GM23338 (cell line): ENCODE measurements around the gene NLGN1. TPM values are rescaled to one million over a fixed set of nuclear protein-coding genes. Genes with fewer than 3 reads are reported as not detected.

ENCODE experiments used
- ATAC-seq: fragments of 200-7000 bp; cut with Tn5 transposase; 3 replicates; pipeline ENCODE4 v1.9.1; 2020
- DNase-seq: peaks from one replicate; pipeline ENCODE4 v3.0.0-alpha.2; 2015; ENCODE audit warnings: low spot score
- H2AFZ ChIP-seq: fragments of 200-600 bp; sonication (generic); 2 replicates; pipeline ENCODE4 v1.8.0; 2016; ENCODE audit warnings: antibody characterized with exemption, mild to moderate bottlenecking, moderate library complexity
- H3F3A ChIP-seq: fragments of 200-600 bp; sonication (generic); replicated peaks from 2 replicates; pipeline ENCODE4 v1.8.0; 2017; ENCODE audit warnings: antibody characterized with exemption, mixed run types, low read depth
- H3K27ac ChIP-seq: fragments of 200-600 bp; sonication (generic); 2 replicates; pipeline ENCODE4 v1.6.1; 2016; ENCODE audit warnings: low read depth
- H3K27me3 ChIP-seq: fragments of 200-600 bp; sonication (generic); 2 replicates; pipeline ENCODE4 v1.8.0; 2016; ENCODE audit warnings: mild to moderate bottlenecking, mixed run types, moderate library complexity; ENCODE audit not compliant: insufficient read depth
- H3K36me3 ChIP-seq: fragments of 200-600 bp; sonication (generic); 2 replicates; pipeline ENCODE4 v1.8.0; 2016; ENCODE audit warnings: mild to moderate bottlenecking; ENCODE audit not compliant: insufficient read depth
- H3K4me1 ChIP-seq: fragments of 200-600 bp; sonication (generic); 2 replicates; pipeline ENCODE4 v1.8.0; 2016; ENCODE audit warnings: mild to moderate bottlenecking, moderate library complexity; ENCODE audit not compliant: insufficient read depth
- H3K4me2 ChIP-seq: fragments of 200-600 bp; sonication (generic); 2 replicates; pipeline ENCODE4 v1.7.1; 2017; ENCODE audit warnings: mixed run types
- H3K4me3 ChIP-seq: fragments of 200-600 bp; sonication (generic); 2 replicates; pipeline ENCODE4 v1.6.1; 2016; ENCODE audit warnings: mixed run types
- H3K79me2 ChIP-seq: fragments of 200-600 bp; sonication (generic); replicated peaks from 2 replicates; pipeline ENCODE4 v1.8.0; 2017; ENCODE audit warnings: mild to moderate bottlenecking; ENCODE audit not compliant: insufficient read depth
- H3K9me2 ChIP-seq: fragments of 200-600 bp; sonication (generic); 2 replicates; pipeline ENCODE4 v1.8.0; 2017; ENCODE audit not compliant: insufficient read depth
- H4K20me1 ChIP-seq: fragments of 200-600 bp; sonication (generic); replicated peaks from 2 replicates; pipeline ENCODE4 v1.8.0; 2017; ENCODE audit warnings: mild to moderate bottlenecking; ENCODE audit not compliant: insufficient read depth
- H3K27ac Mint-ChIP-seq: 2 replicates; pipeline ENCODE4 v1.8.0; 2020; ENCODE audit warnings: inconsistent platforms, mild to moderate bottlenecking, moderate library complexity, mixed read lengths
- H3K27me3 Mint-ChIP-seq: 3 replicates; pipeline ENCODE4 v1.8.0; 2022; ENCODE audit warnings: low read depth, mild to moderate bottlenecking, moderate library complexity, mixed read lengths, inconsistent platforms; ENCODE audit not compliant: insufficient read depth, poor library complexity
- H3K36me3 Mint-ChIP-seq: 3 replicates; pipeline ENCODE4 v1.8.0; 2021; ENCODE audit warnings: low read depth, mild to moderate bottlenecking, inconsistent platforms, moderate library complexity, mixed read lengths
- H3K4me1 Mint-ChIP-seq: 3 replicates; pipeline ENCODE4 v1.8.0; 2020; ENCODE audit warnings: mild to moderate bottlenecking, inconsistent platforms, mixed read lengths
- H3K4me3 Mint-ChIP-seq: 3 replicates; pipeline ENCODE4 v1.8.0; 2021; ENCODE audit warnings: moderate library complexity, mild to moderate bottlenecking, inconsistent platforms, mixed read lengths
- H3K9me3 Mint-ChIP-seq: 3 replicates; pipeline ENCODE4 v1.8.0; 2020; ENCODE audit warnings: moderate library complexity, mild to moderate bottlenecking, inconsistent platforms, mixed read lengths
- JUNB ChIP-seq: IDR thresholded peaks from one replicate; pipeline ENCODE4 v1.6.1; 2016; ENCODE audit warnings: antibody characterized with exemption; ENCODE audit not compliant: unreplicated experiment
- NANOG ChIP-seq: IDR thresholded peaks from 2 replicates; pipeline ENCODE4 v1.6.1; 2016; ENCODE audit warnings: antibody characterized with exemption, borderline replicate concordance
- STAT1 ChIP-seq: IDR thresholded peaks from one replicate; pipeline ENCODE4 v1.6.1; 2016; ENCODE audit warnings: antibody characterized with exemption; ENCODE audit not compliant: unreplicated experiment
- ZNF114 ChIP-seq: fragments of 250-450 bp; sonication (Bioruptor Pico); IDR thresholded peaks from 2 replicates; pipeline ENCODE4 v1.5.0; 2020; ENCODE audit warnings: mild to moderate bottlenecking, moderate library complexity
- polyA plus RNA-seq: library from polyadenylated mRNA; unstranded; fragments of >200 nt; fragmentation: Nextera tagmentation; extraction: Ambion mirVana; gene quantifications from 2 replicates; pipeline ENCODE4 v1.2.1, GENCODE V29; 2016
- total RNA-seq: library from RNA; depleted of rRNA; stranded (reverse); fragments of >200 nt; shearing (Covaris generic); gene quantifications from 2 replicates; pipeline ENCODE4 v1.2.3, GENCODE V29; 2014
- TF ChIP-seq, protein P1 (sequence below): fragments of 250-450 bp; sonication (Bioruptor Pico); IDR thresholded peaks from 2 replicates; pipeline ENCODE4 v1.5.0; 2020; ENCODE audit warnings: mild to moderate bottlenecking, moderate library complexity
- TF ChIP-seq, protein P2 (sequence below): IDR thresholded peaks from 2 replicates; pipeline ENCODE4 v1.6.1; 2016; ENCODE audit warnings: antibody characterized with exemption

The NLGN1 gene
- total and polyA plus RNA-seq, 2 experiments from 2014 or later, result 6.5 to 18.6 TPM

DNA sequence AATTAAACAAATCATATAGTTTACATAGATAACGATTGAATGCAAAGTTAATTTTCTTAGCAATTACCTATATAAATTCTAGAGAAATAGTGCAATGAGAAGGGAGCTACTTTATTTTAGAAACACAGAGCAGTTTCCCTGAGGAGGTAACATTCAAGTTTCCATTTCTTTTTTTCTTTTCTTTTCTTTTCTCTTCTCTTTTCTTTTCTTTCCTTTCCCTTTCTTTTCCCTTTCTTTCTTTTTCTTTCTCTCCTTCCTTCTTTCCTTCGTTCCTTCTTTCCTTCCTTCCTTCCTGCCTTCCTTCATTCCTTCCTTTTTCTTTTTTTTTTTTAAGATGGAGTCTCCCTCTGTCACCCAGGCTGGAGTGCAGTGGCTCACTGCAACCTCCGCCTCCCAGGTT lies 417.3 kb downstream of the NLGN1 start (continued):
- TF ChIP-seq, protein P1, sequence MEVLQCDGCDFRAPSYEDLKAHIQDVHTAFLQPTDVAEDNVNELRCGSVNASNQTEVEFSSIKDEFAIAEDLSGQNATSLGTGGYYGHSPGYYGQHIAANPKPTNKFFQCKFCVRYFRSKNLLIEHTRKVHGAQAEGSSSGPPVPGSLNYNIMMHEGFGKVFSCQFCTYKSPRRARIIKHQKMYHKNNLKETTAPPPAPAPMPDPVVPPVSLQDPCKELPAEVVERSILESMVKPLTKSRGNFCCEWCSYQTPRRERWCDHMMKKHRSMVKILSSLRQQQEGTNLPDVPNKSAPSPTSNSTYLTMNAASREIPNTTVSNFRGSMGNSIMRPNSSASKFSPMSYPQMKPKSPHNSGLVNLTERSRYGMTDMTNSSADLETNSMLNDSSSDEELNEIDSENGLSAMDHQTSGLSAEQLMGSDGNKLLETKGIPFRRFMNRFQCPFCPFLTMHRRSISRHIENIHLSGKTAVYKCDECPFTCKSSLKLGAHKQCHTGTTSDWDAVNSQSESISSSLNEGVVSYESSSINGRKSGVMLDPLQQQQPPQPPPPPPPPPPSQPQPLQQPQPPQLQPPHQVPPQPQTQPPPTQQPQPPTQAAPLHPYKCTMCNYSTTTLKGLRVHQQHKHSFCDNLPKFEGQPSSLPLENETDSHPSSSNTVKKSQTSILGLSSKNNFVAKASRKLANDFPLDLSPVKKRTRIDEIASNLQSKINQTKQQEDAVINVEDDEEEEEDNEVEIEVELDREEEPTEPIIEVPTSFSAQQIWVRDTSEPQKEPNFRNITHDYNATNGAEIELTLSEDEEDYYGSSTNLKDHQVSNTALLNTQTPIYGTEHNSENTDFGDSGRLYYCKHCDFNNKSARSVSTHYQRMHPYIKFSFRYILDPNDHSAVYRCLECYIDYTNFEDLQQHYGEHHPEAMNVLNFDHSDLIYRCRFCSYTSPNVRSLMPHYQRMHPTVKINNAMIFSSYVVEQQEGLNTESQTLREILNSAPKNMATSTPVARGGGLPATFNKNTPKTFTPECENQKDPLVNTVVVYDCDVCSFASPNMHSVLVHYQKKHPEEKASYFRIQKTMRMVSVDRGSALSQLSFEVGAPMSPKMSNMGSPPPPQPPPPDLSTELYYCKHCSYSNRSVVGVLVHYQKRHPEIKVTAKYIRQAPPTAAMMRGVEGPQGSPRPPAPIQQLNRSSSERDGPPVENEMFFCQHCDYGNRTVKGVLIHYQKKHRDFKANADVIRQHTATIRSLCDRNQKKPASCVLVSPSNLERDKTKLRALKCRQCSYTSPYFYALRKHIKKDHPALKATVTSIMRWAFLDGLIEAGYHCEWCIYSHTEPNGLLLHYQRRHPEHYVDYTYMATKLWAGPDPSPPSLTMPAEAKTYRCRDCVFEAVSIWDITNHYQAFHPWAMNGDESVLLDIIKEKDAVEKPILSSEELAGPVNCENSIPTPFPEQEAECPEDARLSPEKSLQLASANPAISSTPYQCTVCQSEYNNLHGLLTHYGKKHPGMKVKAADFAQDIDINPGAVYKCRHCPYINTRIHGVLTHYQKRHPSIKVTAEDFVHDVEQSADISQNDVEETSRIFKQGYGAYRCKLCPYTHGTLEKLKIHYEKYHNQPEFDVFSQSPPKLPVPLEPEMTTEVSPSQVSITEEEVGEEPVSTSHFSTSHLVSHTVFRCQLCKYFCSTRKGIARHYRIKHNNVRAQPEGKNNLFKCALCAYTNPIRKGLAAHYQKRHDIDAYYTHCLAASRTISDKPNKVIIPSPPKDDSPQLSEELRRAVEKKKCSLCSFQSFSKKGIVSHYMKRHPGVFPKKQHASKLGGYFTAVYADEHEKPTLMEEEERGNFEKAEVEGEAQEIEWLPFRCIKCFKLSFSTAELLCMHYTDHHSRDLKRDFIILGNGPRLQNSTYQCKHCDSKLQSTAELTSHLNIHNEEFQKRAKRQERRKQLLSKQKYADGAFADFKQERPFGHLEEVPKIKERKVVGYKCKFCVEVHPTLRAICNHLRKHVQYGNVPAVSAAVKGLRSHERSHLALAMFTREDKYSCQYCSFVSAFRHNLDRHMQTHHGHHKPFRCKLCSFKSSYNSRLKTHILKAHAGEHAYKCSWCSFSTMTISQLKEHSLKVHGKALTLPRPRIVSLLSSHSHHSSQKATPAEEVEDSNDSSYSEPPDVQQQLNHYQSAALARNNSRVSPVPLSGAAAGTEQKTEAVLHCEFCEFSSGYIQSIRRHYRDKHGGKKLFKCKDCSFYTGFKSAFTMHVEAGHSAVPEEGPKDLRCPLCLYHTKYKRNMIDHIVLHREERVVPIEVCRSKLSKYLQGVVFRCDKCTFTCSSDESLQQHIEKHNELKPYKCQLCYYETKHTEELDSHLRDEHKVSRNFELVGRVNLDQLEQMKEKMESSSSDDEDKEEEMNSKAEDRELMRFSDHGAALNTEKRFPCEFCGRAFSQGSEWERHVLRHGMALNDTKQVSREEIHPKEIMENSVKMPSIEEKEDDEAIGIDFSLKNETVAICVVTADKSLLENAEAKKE (CRISPR knock-in tag), result no peak
- TF ChIP-seq STAT1 (no peak), NANOG (no peak), JUNB (no peak), ZNF114 (no peak)
- TF ChIP-seq, protein P2, sequence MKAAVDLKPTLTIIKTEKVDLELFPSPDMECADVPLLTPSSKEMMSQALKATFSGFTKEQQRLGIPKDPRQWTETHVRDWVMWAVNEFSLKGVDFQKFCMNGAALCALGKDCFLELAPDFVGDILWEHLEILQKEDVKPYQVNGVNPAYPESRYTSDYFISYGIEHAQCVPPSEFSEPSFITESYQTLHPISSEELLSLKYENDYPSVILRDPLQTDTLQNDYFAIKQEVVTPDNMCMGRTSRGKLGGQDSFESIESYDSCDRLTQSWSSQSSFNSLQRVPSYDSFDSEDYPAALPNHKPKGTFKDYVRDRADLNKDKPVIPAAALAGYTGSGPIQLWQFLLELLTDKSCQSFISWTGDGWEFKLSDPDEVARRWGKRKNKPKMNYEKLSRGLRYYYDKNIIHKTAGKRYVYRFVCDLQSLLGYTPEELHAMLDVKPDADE, result no peak

DNA sequence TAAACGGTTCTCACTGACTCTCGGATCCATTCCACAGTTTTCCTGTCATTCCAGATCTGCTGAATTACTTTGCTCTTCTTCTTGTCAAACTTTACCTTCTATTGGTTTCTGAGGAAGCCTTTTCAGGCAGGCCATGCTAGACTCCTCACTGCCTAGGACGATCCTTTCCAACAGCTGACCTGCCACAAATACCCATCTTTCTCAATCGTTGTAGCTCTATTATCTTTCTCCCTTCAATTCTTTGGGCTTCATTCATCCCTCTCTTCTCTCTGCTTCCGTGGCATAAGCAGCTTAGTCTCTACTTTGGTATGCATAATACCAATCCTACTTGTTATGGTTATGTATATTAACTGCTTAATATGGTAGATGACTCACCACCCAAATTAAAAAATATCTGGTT lies 421.8 kb downstream of the NLGN1 start:
- 0 out of 2 replicates have a peak overlapping the region, but pooled peaks have one; percentile 14 for H2AFZ ChIP-seq
- no peaks in the 10 kb centered on the region for H3K36me3 ChIP-seq
- Mint-ChIP-seq H3K27ac (peak overlapping the region; percentile 39; the same call in 1 of the 2 replicates), H3K9me3 (no peaks in the 10 kb centered on the region), H3K36me3 (no peaks in the 10 kb centered on the region), H3K27me3 (no peaks in the 10 kb centered on the region), H3K4me3 (no peak overlapping the region; the same call in 2 of the 3 replicates), H3K4me1 (peaks cover 49% of the 10 kb centered on the region)
- no peaks in the 10 kb centered on the region for H3K9me2 ChIP-seq
- no peaks in the 10 kb centered on the region for H3K27me3 ChIP-seq
- H3K27ac ChIP-seq, result peak overlapping the region; percentile 87
- DNase-seq (no peak), ATAC-seq (peak; percentile 70)
- H3F3A ChIP-seq, result peaks cover 8% of the 10 kb centered on the region; the same call in 1 of the 2 replicates
- no peaks in the 10 kb centered on the region for H4K20me1 ChIP-seq
- H3K4me1 ChIP-seq, result peaks cover 60% of the 10 kb centered on the region
- H3K4me3 ChIP-seq, result peak overlapping the region; percentile 21
- peak overlapping the region; percentile 72 for H3K4me2 ChIP-seq
- no peaks in the 10 kb centered on the region for H3K79me2 ChIP-seq
- TF ChIP-seq ZNF114 (no peak), STAT1 (no peak)
- TF ChIP-seq, protein P1 (CRISPR knock-in tag), result no peak
- TF ChIP-seq, protein P2, result no peak
